GM19099 (cell line): ENCODE data around the gene ZNF512.

Experiments
- POLR2A ChIP-seq: IDR thresholded peaks from 3 replicates; pipeline ENCODE4 v1.6.1; 2011; ENCODE audit warnings: low read depth; ENCODE audit not compliant: insufficient read length; ENCODE audit errors: extremely low read depth

Gene ZNF512

DNA sequence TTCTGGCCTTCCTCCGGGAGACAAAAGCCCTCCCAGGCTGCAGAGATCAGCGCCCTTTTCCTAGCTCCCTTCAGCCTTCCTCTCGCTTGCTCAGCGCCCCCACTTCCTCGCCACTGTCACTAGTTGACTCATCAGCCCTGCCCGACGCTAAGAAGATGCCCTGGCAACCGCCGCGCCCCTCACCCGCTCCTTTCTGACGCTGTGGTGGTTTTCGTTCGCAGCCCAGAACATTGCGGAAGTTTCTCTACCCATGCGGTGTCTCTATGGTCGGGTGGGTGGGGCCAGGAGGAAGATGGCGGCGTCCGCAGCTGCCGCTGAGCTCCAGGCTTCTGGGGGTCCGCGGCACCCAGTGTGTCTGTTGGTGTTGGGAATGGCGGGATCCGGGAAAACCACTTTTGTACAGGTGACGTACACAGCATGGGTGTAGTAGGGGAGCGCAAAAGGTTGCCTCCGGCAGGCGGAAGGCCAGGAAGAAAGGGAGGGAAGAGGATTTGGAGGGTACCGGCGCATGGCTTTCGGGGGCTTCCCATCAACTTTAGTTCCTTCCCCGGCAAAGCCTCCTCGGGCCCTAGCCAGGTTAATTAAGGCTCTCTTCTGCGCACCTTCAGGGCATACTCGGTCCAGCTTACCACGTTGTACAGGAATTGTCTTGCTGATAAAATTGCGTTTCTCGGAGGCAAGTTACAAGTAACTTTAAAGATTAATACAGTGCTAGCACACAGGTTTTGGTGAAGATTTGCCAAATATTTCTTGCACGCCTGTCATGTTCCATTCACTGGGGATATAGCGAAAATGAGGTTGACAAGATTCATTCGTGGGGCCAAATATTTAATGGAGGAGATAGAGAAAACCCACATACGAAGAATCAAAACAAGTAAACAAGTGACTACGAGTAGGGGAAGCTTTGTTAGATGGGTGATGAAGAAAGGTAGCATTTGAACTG is 46.2 kb downstream of the ZNF512 start, which contains the start of the genes CCDC121 and GPN1:
TSS of gene CCDC121 (minus strand) at position 246 of the 943 bp plus-strand sequence. CDS start 1,213 bp downstream, outside the sequence.
TSS of gene GPN1 (plus strand) at position 284 of the 943 bp plus-strand sequence. CDS start at position 293, 9 bp downstream.
- peak; percentile 98 for TF ChIP-seq POLR2A

DNA sequence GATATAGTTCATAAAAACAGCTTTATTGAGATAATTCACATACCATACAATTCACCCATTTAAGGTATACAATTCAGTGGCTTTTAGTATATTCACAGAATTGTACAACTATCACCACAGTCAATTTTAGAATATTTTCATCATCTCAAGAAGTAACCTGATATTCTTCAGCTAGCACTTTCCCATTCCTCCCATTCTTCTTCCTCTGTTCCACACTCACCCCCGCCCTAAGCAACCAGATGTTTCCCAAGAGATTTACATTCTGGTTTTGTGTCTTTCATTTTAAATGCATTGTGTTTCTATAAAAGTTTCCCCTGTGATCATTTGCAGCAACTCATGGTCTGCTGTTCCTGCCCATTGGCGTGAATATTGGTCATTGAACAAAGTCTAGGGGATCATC is 51.4 kb downstream of the ZNF512 start:
- TF ChIP-seq POLR2A = no peak

- no peak for TF ChIP-seq POLR2A
Measured at GRCh38 chr2:27636766-27637165, 53.9 kb downstream of the ZNF512 start.

- TF ChIP-seq POLR2A = no peak
Measured at GRCh38 chr2:27638037-27638637, 55.3 kb downstream of the ZNF512 start.

DNA sequence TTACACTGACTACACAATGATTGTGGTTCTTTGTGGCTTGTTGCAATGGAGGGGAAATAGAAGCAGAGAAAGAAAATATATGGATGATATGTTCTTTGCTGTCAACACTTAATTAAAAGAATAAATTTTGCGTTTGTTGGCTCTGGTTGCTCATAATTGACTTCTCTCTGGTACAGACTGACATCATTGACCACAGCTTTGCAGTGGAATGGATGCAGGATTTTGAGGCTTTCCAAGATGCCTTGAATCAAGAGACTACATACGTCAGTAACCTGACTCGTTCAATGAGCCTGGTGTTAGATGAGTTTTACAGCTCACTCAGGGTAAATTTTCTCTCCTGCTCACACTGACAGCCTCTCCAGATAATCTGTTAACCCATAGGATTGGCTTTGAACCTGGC is 55.9 kb downstream of the ZNF512 start:
- TF ChIP-seq POLR2A = no peak

- no peak for TF ChIP-seq POLR2A
Measured at GRCh38 chr2:27640722-27641245, 57.9 kb downstream of the ZNF512 start.

GRCh38 chr2:27645197-27645596 is 62.4 kb downstream of the ZNF512 start:
- TF ChIP-seq POLR2A = no peak

- TF ChIP-seq POLR2A = no peak
Measured at GRCh38 chr2:27647289-27647688, 64.4 kb downstream of the ZNF512 start.

DNA sequence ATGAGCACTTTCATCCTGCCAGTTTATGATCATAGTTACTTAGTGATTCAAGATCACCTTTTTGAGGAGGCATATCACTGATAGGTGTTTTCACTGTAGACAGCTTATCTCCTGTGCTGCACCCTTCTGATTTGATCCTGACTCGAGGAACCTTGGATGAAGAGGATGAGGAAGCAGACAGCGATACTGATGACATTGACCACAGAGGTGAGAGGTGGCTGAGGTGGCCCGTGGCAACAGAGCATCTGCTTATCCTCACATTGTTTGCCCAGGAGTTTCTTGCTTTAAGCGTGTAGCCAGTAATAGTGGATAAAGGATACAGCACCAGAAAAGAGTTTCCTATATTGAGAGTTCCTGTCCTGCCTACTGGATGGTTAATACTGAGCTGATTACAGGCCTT is 64.9 kb downstream of the ZNF512 start:
- TF ChIP-seq POLR2A = no peak

- TF ChIP-seq POLR2A = no peak
Measured at GRCh38 chr2:27651056-27651455, 68.2 kb downstream of the ZNF512 start.

DNA sequence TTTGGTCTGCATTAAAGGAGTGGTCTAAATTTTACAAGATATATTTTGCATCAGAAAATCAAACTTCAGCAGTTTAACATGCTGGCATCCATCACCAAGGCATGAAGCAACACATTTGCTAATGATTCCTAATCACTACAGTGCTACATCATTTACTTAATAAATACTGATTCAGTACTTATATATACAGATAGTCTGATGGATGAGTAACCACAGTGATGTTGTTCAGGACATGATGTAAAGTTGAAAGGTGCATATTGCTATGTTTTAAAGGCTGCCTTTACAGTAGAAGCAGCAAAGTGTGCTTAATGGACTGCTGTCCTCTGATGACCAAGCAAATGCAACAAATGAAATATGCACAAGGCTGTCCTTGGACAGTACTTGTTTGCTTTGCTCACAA is 69.5 kb downstream of the ZNF512 start:
- TF ChIP-seq POLR2A = no peak

DNA sequence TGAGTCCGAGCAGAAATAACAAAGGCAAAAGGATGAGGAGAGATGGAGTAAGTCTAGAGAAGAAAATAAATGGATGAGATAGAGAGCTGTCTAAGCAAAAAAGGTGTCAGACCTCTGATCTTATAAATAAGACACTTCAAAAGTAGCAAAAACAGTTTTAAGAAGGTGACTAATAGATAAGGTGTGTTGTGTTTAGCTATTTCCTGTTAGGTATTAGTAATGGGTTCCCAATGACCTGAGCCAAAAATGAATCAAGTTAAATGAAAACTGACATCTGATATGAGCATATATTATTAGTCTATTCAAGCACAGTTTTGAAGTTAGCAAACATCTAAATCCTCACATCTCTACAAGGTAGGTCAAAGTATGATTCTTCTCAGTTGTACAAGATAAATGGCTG is 69.9 kb downstream of the ZNF512 start:
- TF ChIP-seq POLR2A = no peak

DNA sequence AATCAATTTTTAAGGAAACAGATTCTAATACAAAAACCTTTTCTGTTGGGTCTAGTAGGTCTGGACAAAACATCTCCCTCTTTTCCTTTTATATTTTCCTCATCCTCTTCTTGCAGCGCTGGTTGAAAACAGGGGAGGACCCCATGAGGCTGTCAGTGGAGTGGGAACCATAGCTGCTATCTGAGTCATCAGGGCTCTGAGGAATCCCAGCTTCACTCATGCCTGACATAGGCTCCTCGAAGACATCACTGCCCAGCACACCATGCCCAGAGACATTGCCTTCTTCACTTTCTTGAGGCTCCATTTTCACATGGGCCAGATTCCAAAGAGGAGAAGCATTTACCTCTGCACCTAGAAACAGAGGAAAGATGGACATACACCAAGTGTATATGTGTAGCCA is 70.6 kb downstream of the ZNF512 start:
- no peak for TF ChIP-seq POLR2A

DNA sequence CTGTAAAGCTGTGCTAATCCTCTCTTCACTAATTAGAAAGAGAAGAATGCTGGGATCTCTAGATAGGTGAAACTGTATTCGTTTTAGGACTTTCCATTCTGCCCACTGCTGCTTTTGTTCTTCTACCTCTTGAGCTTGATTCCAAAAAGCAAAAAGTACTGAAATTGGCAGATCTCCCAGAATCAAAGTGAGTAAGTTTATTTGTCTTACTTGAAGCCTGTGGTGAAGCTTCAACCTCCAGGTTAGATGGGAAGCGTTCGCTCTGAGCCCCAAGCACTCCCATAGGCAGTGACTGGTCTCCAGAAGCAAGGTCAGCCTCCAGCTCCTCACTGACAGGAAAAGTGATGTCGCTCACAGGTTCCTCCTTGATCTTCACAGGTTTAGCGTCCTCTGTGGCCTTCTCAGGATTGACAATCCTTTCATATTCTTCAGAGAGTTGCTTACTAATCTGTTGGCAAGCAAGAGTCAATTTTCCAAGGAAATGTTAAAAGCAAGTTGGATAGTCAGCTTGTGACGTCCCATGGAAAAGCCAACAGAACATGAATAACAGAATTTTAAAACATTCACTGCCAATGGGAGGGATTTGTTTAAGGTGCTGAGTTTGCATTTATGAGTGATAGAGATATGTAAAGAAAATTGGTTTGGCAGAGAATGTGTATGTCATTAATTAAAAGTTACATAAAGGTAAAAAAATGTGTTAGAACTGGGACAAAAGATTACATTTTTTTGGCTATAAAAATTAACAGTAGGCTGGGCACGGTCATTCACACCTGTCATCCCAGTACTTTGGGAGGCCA is 72.5 kb downstream of the ZNF512 start:
- TF ChIP-seq POLR2A = no peak

GRCh38 chr2:27661371-27661770 is 78.5 kb downstream of the ZNF512 start:
- no peak for TF ChIP-seq POLR2A
